Panc1 (cell line): ENCODE measurements around the gene KIF1C. TPM values are rescaled to one million over a fixed set of nuclear protein-coding genes. Genes with fewer than 3 reads are reported as not detected.
A peak's percentile ranks its signal among the peaks of the same experiment; 100 is the strongest.

Source experiments
- ATAC-seq: fragments of 200-7000 bp; cut with Tn5 transposase; 2 replicates; pipeline ENCODE4 v1.9.1; 2020; ENCODE audit warnings: mild to moderate bottlenecking, moderate library complexity
- BruUV-seq: library from RNA; stranded (reverse); fragments of 400-500 nt; replicated peaks from 2 replicates; lab custom pipeline; 2021; lab: Mats Ljungman, UMichigan
- CTCF ChIA-PET: fragments of 300-600 bp; sonication (Branson Sonifier 250); formaldehyde crosslinking; loops from one replicate; lab custom pipeline; 2022; ENCODE audit warnings: antibody characterized with exemption; lab: Charles Lee
- POLR2A ChIA-PET: fragments of 300-600 bp; sonication (Branson Sonifier 250); formaldehyde crosslinking; loops from one replicate; lab custom pipeline; 2022; ENCODE audit warnings: antibody characterized with exemption; lab: Charles Lee
- DNase-seq: peaks from one replicate; pipeline ENCODE4 v3.0.0-alpha.2; 2010; ENCODE audit warnings: low read depth, low spot score
- H3K27ac ChIP-seq: 2 replicates; pipeline ENCODE4 v1.5.1; 2011; ENCODE audit warnings: mild to moderate bottlenecking, low read length, inconsistent platforms
- H3K27me3 ChIP-seq: fragments of 200-500 bp; sonication (Bioruptor generic); 2 replicates; pipeline ENCODE4 v1.6.0; 2014; ENCODE audit warnings: low read length, inconsistent platforms; ENCODE audit not compliant: control insufficient read depth, insufficient read depth
- H3K36me3 ChIP-seq: fragments of 200-500 bp; sonication (Bioruptor generic); 2 replicates; pipeline ENCODE4 v1.5.1; 2014; ENCODE audit warnings: inconsistent platforms, mild to moderate bottlenecking, low read length, moderate library complexity; ENCODE audit not compliant: control insufficient read depth, insufficient read depth
- H3K4me1 ChIP-seq: 2 replicates; pipeline ENCODE4 v1.5.1; 2011; ENCODE audit warnings: inconsistent platforms, mild to moderate bottlenecking, low read length, moderate library complexity; ENCODE audit not compliant: control insufficient read depth, insufficient read depth
- H3K4me3 ChIP-seq, 2 experiments: 2 replicates each; pipeline ENCODE4 v1.5.1; 2011 to 2012; ENCODE audit warnings: low read depth in 2 of 2, low read length in 2 of 2, mild to moderate bottlenecking in 2 of 2, inconsistent platforms in 1 of 2, moderate library complexity in 1 of 2
- H3K9me3 ChIP-seq: fragments of 200-500 bp; sonication (Bioruptor generic); 2 replicates; pipeline ENCODE4 v1.5.1; 2014; ENCODE audit warnings: low read depth, mild to moderate bottlenecking, inconsistent platforms, low read length, moderate library complexity; ENCODE audit not compliant: control insufficient read depth, insufficient read depth
- POLR2AphosphoS5 ChIP-seq: IDR thresholded peaks from 2 replicates; pipeline ENCODE4 v1.6.1; 2012; ENCODE audit warnings: mild to moderate bottlenecking, low read depth, low read length, moderate library complexity
- SIN3A ChIP-seq: IDR thresholded peaks from 2 replicates; pipeline ENCODE4 v1.6.1; 2012; ENCODE audit warnings: low read depth, mild to moderate bottlenecking, low read length, moderate library complexity, borderline replicate concordance; ENCODE audit not compliant: insufficient read depth
- TCF7L2 ChIP-seq: IDR thresholded peaks from 2 replicates; pipeline ENCODE4 v1.6.1; 2011; ENCODE audit warnings: mild to moderate bottlenecking, low read depth, low read length, inconsistent platforms
- in situ Hi-C: cut with HindIII; loops from 2 replicates; pipeline ENCODE4 v1.10.0; 2016; ENCODE audit warnings: low sequenced_read_pairs, low pct_unique_long_range_greater_than_20kb
- intact Hi-C: fragments of 100-400 bp; cut with micrococcal nuclease; formaldehyde crosslinking; loops from one replicate; pipeline ENCODE4 v1.10.0; 2022; ENCODE audit not compliant: unreplicated experiment
- total RNA-seq: library from RNA; stranded (reverse); gene quantifications from one replicate; pipeline ENCODE4 v1.2.1, GENCODE V29; 2021; ENCODE audit not compliant: unreplicated experiment
- TF ChIP-seq, protein P1 (sequence below): fragments of 450-650 bp; IDR thresholded peaks from 2 replicates; pipeline ENCODE4 v1.5.1; 2017; ENCODE audit warnings: mild to moderate bottlenecking
- TF ChIP-seq, protein P2 (sequence below), 2 experiments: IDR thresholded peaks; 2 replicates each; pipeline ENCODE4 v1.6.1; 2011 to 2012; ENCODE audit warnings: low read depth in 2 of 2, control low read depth in 1 of 2, low read length in 1 of 2, mild to moderate bottlenecking in 1 of 2, moderate library complexity in 1 of 2; ENCODE audit not compliant: insufficient read depth in 1 of 2

KIF1C gene
- total RNA-seq, 1 experiment from 2014 or later = 117 TPM

DNA sequence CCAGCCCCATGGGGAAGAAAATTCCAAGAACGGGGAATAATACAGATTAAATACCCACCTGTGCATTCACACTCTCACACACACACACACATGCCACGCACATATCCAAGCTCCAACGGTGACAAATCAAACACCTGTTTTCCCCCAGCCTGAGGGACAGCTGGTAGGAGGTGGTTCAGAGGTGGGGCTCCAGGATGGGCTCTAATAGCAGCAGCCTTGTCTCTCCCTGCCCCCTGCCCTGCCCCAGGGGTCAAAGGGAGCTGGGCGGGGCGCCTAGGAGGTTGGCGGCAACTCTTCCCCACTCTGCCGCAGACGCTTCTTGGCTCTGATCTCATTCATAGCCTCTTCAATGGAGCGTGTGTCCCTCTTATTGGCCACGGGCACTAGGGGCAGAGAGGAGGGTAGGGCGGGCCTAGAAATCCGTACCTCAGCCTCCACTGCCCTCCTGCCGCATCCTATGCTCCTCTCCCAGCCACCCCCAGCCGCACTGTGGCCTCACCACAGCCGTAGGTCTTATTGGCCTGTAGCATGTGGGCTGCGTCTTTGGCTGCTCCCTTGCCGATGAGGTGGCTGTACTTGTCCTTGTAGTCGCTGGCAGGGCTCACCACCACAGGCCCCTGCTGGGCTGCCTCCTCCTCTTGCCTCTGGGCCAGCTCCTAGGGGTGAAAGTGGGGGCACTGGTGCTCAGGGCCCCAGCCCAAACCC lies 38.3 kb upstream of the KIF1C start:
- CTCF ChIA-PET = no interaction called here
- TF ChIP-seq, protein P1, sequence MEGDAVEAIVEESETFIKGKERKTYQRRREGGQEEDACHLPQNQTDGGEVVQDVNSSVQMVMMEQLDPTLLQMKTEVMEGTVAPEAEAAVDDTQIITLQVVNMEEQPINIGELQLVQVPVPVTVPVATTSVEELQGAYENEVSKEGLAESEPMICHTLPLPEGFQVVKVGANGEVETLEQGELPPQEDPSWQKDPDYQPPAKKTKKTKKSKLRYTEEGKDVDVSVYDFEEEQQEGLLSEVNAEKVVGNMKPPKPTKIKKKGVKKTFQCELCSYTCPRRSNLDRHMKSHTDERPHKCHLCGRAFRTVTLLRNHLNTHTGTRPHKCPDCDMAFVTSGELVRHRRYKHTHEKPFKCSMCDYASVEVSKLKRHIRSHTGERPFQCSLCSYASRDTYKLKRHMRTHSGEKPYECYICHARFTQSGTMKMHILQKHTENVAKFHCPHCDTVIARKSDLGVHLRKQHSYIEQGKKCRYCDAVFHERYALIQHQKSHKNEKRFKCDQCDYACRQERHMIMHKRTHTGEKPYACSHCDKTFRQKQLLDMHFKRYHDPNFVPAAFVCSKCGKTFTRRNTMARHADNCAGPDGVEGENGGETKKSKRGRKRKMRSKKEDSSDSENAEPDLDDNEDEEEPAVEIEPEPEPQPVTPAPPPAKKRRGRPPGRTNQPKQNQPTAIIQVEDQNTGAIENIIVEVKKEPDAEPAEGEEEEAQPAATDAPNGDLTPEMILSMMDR = no peak
- no peak for TF ChIP-seq POLR2AphosphoS5
- TF ChIP-seq TCF7L2 = no peak
- no peak for TF ChIP-seq SIN3A
- TF ChIP-seq, protein P2, sequence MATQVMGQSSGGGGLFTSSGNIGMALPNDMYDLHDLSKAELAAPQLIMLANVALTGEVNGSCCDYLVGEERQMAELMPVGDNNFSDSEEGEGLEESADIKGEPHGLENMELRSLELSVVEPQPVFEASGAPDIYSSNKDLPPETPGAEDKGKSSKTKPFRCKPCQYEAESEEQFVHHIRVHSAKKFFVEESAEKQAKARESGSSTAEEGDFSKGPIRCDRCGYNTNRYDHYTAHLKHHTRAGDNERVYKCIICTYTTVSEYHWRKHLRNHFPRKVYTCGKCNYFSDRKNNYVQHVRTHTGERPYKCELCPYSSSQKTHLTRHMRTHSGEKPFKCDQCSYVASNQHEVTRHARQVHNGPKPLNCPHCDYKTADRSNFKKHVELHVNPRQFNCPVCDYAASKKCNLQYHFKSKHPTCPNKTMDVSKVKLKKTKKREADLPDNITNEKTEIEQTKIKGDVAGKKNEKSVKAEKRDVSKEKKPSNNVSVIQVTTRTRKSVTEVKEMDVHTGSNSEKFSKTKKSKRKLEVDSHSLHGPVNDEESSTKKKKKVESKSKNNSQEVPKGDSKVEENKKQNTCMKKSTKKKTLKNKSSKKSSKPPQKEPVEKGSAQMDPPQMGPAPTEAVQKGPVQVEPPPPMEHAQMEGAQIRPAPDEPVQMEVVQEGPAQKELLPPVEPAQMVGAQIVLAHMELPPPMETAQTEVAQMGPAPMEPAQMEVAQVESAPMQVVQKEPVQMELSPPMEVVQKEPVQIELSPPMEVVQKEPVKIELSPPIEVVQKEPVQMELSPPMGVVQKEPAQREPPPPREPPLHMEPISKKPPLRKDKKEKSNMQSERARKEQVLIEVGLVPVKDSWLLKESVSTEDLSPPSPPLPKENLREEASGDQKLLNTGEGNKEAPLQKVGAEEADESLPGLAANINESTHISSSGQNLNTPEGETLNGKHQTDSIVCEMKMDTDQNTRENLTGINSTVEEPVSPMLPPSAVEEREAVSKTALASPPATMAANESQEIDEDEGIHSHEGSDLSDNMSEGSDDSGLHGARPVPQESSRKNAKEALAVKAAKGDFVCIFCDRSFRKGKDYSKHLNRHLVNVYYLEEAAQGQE (IDR thresholded peaks at IDR 0.05; ENCODE audit: insufficient read depth in 1 of 2, low read depth in 2 of 2, low read length in 1 of 2) = no peak
- Histone ChIP-seq H3K9me3 (no peaks in the 10 kb centered on the region), H3K4me3 (no peak overlapping the region), H3K27me3 (no peaks in the 10 kb centered on the region), H3K4me1 (no peaks in the 10 kb centered on the region), H3K27ac (no peak overlapping the region), H3K36me3 (no peaks in the 10 kb centered on the region)
- DNase-seq = no peak
- intact Hi-C loops (no loop called here), in situ Hi-C loops (no loop called here)
- TSS peak; percentile 82 for BruUV-seq
- POLR2A ChIA-PET = no interaction called here
- ATAC-seq = no peak

DNA sequence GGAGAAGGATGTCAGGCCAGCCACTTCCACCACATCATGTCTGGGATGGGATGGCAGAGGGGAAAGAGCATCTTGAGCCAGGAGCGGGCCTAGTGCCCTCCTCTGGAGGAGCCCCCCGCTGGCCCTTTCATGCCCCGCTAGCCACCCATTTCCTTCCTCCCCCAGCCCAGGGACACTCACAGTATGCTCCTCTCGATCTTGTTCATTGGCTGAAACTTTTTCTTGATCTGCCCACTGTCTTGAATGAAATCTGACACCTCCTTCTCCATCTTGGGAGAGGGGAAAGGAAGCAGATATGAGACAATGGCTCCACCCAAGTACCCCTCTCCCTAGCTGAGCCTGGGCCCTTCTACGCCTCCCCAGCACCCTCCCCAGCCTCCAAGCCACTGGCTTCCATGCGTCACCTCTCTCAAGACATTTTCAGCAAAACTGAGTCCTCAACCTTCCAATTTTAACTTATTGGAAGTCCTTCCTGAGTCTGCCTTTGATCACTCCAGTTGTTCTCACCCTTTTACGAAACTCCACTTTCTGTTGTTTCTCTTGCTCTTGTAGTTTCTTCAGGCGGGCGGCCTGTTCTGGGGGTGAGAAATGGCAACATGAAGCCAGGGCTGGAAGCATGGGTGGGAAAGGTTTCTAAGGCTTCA lies 37.3 kb upstream of the KIF1C start:
- H3K9me3 ChIP-seq = no peaks in the 10 kb centered on the region
- ATAC-seq (no peak; the same call in 1 of the 2 replicates), DNase-seq (no peak)
- H3K27me3 ChIP-seq = no peaks in the 10 kb centered on the region
- no peaks in the 10 kb centered on the region for H3K4me1 ChIP-seq
- BruUV-seq = no TSS peak
- ChIA-PET CTCF (no interaction called here), POLR2A (no interaction called here)
- intact Hi-C loops (no loop called here), in situ Hi-C loops (no loop called here)
- H3K4me3 ChIP-seq = no peak overlapping the region
- TF ChIP-seq TCF7L2 (no peak), SIN3A (no peak), POLR2AphosphoS5 (no peak)
- TF ChIP-seq, protein P2 (IDR thresholded peaks at IDR 0.05; ENCODE audit: insufficient read depth in 1 of 2, low read depth in 2 of 2, low read length in 1 of 2) = no peak
- TF ChIP-seq, protein P1 = no peak
- no peak overlapping the region for H3K27ac ChIP-seq
- no peaks in the 10 kb centered on the region for H3K36me3 ChIP-seq
